ENCODE results near the gene LYSMD1. TPM values are rescaled to one million over a fixed set of nuclear protein-coding genes. Genes with fewer than 3 reads are reported as not detected.
A peak's percentile ranks its signal among the peaks of the same experiment; 100 is the strongest.

The LYSMD1 gene
- total RNA-seq, 2 experiments from 2014 or later, result 4.5 to 4.8 TPM

DNA sequence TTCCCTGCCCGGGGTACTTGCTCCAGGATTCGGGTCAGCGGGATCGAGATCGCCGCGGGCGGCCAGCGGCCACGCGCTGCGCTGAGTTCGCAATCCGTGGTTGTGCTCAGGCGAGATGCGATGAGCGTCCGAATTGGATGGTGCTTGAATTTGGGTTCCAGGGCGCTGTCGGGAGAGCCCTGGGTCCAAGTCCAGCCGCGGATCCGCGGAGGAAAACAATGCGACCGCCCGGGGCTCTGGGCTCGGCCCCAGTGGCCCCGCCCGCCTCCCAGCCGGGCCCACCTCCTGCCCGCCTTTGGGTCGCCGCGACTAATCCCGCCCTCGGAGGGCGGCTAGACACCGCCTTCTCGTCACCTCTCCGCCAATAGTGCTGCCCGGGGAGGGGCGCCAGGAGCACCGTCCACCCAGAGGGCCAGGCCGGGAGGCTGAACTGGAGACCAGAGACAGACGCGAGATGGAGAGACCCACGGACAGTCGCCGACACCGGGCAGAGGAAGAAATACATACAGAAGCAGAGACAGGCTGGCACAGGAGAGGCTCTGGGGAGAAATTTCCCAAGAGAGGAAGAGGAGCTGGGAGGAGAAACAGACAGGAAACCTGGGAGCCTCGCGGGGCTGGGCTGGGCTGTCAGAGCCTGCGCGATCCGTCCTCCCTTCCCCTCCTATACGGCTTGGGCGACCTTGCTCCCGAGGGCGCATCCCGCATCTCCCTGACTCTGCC is 19.1 kb downstream of the LYSMD1 start, which contains the start of gene SEMA6C:
TSS of gene SEMA6C (minus strand) at position 220 of the 720 bp plus-strand sequence. CDS start 4,010 bp downstream, outside the sequence.
- peak; percentile 89 for DNase-seq
- H3K27ac Mint-ChIP-seq, result peak within 1 kb of the TSS; percentile 51
- H3K4me3 Mint-ChIP-seq, result peak within 1 kb of the TSS; percentile 88
- H3K9me3 Mint-ChIP-seq, result no peaks in the 10 kb centered on the region
- H3K27me3 Mint-ChIP-seq (ENCODE audit: low read depth), result no peaks in the 10 kb centered on the region
- intact Hi-C loops (cut with micrococcal nuclease), result loop anchor here (1.0 kb wide), 1 partner anchor 10 kb away; the partner anchor contains the start of gene TNFAIP8L2
- CTCF ChIA-PET, result interaction anchor here (1.4 kb wide), 1 partner anchor 9 kb away, joined by 6 read pairs; no protein-coding TSS in a partner anchor
- no peaks in the 10 kb centered on the region for H3K36me3 Mint-ChIP-seq (ENCODE audit: low read depth)
- peaks cover 6% of the 10 kb centered on the region for H3K4me1 Mint-ChIP-seq (ENCODE audit: low read depth)

DNA sequence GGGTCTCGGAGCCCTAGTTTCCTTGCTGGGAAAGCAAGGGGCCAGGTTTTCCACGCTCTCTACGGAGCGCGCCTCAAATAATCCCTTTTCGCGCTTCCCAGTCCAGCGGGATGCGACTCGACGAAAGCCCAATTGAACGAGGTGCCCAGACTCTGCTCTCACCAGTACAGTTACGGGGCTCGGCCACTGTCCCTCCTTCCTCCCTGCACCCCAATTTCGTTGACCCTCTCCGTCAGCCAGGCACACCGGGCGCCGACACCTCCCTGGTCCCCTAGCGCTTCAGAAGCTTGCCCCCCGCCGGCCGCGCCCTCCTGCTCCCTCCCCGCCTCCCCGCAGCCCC is 19.7 kb downstream of the LYSMD1 start:
- no peak for DNase-seq
- Mint-ChIP-seq H3K4me3 (peak overlapping the region; percentile 88), H3K36me3 (ENCODE audit: low read depth) (no peaks in the 10 kb centered on the region), H3K27ac (no peak overlapping the region), H3K9me3 (no peaks in the 10 kb centered on the region), H3K4me1 (ENCODE audit: low read depth) (peaks cover 6% of the 10 kb centered on the region), H3K27me3 (ENCODE audit: low read depth) (no peaks in the 10 kb centered on the region)
- CTCF ChIA-PET, result no interaction called here
- intact Hi-C loops (cut with micrococcal nuclease), result loop anchor here (1.0 kb wide), 1 partner anchor 10 kb away; the partner anchor contains the start of gene TNFAIP8L2

DNA sequence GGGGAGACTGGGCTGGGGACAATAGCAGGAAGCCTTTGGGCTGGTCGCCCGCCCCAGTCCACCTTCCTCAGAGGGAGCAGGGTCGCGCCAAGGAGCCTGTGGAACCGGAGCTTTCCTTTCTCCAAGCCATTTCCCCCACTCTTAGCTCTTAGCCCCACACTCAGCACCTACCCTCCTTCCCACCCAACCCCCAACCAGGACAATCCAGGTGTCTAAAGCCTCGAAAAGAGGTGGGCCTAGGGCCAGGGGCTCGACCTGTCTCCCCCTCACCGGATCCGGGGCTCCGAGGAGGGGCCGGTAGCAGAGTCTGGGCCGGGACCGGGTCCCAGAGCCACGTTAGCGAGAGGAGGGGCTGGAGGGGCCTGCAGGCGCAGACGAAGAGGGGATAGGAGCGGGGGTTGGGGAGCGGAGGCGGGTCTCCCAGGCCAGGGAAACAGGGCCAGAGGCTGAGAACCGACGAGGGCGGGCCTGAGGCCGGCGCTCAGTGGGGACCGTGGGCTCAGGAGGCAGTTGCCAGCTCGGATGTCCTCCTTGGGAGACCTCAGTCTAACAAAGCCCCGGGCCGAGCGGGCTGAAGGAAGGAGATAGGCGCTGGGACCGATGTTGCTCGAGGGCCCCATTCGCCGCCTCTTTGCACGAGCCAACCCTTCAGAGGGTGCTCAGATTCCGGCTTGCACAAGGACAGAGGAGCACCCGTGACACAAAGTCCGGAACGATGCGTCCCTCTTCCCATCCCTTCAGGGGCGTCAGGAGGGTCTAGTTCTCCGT is 20.2 kb downstream of the LYSMD1 start:
- H3K4me1 Mint-ChIP-seq (ENCODE audit: low read depth), result peaks cover 6% of the 10 kb centered on the region
- peak; percentile 38 for DNase-seq
- intact Hi-C loops (cut with micrococcal nuclease), result loop anchor here (1.0 kb wide), 1 partner anchor 11 kb away; the partner anchor contains the start of gene TNFAIP8L2
- CTCF ChIA-PET, result interaction anchor here (1.3 kb wide), 2 partner anchors 9 to 46 kb away, joined by 4 to 5 read pairs; no protein-coding TSS in a partner anchor
- H3K27ac Mint-ChIP-seq, result no peak overlapping the region
- no peaks in the 10 kb centered on the region for H3K9me3 Mint-ChIP-seq
- no peaks in the 10 kb centered on the region for H3K36me3 Mint-ChIP-seq (ENCODE audit: low read depth)
- H3K4me3 Mint-ChIP-seq, result peak overlapping the region; percentile 88
- no peaks in the 10 kb centered on the region for H3K27me3 Mint-ChIP-seq (ENCODE audit: low read depth)

DNA sequence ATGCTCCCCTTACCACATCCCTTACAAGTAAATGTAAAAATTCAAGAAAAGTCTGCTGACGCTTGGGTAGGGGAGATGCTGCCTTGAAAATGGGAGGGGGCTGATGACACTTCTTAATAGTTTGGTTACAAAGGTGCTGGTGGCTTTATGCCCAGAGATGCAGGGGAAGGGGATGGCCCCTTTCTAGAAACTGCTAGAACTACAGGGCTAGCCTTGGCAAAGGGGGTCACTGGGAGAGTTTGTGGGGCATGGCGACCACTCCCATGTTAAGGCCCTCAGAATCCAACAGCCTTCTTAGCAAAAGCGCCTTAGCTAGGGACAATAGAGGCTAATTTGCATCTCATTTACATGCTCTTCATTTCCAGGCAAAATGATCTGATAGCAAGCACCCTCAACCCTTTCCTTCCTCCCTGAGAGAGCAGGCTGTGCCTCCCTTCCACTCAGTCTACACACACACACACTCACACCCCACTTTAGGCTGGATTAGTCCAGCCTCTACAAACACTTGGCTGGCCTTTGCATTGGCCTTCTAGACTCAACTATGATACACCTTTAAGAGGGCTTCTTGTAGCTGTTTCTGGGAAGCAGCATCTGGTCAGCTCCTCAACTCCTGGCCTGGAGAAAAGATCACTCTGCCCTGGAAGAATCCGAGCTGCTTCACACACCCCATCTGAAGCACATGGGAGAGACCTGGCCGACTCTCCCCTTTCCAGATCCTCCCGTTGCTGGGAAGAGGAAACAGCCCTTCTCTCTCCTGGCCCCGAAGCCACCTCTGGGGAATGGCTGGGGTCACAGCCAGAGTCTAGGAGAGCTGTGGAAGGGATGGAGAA is 21.0 kb downstream of the LYSMD1 start:
- Mint-ChIP-seq H3K4me3 (no peak overlapping the region), H3K4me1 (ENCODE audit: low read depth) (peaks cover 6% of the 10 kb centered on the region), H3K27ac (no peak overlapping the region), H3K9me3 (no peaks in the 10 kb centered on the region), H3K27me3 (ENCODE audit: low read depth) (no peaks in the 10 kb centered on the region), H3K36me3 (ENCODE audit: low read depth) (no peaks in the 10 kb centered on the region)
- no peak for DNase-seq
- intact Hi-C loops (cut with micrococcal nuclease), result no loop called here
- CTCF ChIA-PET, result interaction anchor here (1.3 kb wide), 2 partner anchors 10 to 45 kb away, joined by 4 to 5 read pairs; no protein-coding TSS in a partner anchor

DNA sequence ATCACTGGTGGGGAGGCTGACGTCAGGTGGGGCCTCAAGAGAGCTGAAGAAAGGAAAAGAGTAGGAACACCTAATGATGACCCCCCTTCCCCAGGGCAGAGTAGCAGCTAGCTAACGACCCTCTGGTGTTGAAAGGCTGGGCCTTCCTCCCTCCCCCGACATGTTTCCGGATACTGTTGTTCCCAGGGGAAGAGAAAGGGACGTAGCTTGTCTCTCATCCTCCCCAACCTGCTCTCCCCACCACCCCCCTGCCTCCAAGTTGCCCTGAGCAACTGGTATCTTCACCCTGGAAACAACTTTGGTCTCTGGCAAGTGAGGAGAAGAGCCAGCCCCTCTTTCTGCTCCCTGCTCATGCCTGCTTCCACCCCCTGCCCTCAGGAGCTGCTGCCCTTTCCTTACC is 21.7 kb downstream of the LYSMD1 start:
- Mint-ChIP-seq H3K4me3 (no peak overlapping the region), H3K4me1 (ENCODE audit: low read depth) (peaks cover 6% of the 10 kb centered on the region), H3K9me3 (no peaks in the 10 kb centered on the region), H3K27ac (no peak overlapping the region), H3K36me3 (ENCODE audit: low read depth) (no peaks in the 10 kb centered on the region), H3K27me3 (ENCODE audit: low read depth) (no peaks in the 10 kb centered on the region)
- DNase-seq, result no peak
- intact Hi-C loops (cut with micrococcal nuclease), result no loop called here
- CTCF ChIA-PET, result interaction anchor here (1.3 kb wide), 1 partner anchor 11 kb away, joined by 5 read pairs; no protein-coding TSS in a partner anchor

DNA sequence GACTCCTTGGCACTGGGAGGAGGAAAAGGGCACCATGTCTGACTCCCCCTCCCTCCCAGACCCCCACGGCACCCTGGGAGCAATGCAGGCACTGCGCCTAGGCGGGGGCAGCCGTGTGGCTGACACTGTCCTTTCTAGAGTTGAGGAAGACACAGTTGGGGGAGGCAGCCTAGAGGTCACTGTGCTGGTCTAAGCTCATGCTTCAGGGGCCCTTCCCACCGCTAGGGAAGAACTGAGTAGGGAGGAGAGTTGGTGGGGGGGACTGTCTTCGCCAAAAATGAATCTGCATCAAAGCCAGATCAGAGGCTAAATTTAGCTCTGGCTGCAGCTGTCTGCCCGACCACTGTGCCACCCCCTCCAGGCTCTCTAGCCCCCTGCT is 22.7 kb downstream of the LYSMD1 start:
- Mint-ChIP-seq H3K4me3 (no peak overlapping the region), H3K36me3 (ENCODE audit: low read depth) (no peaks in the 10 kb centered on the region)
- CTCF ChIA-PET, result interaction anchor here (1.0 to 2.0 kb wide), 2 partner anchors 12 to 30 kb away, joined by 3 to 6 read pairs; no protein-coding TSS in a partner anchor

DNA sequence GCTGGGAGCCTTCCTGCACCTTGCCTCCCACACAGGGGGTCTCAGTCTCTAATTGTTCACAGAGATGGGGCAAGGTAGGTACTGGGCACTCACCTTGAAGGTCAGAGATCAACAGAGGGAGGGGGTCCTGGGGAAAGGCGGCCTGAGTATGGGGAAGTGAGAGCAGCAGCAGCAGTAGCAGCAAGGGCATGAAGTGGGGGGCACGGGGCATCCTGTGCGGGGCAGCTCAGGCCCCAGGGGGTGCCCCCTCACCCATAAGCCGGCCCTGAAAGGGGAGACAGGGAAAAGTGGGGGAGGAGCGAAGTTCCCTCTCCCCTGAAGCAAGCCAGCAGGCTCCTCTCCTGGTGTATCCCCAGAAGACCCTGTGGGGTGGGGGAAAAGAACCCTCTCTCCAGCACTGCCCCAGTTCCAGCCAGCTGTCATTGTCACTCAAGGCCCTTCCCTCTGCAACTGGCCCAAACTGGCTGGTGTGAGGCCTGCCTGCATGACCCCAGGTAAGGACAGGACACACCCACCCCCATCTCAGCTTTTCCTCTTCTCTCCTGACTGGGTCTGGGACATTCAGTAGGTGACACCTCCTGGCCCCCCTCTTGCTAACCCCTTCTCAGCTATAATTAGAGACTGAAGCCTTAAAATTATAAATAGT is 23.2 kb downstream of the LYSMD1 start:
- Mint-ChIP-seq H3K4me1 (ENCODE audit: low read depth) (peaks cover 6% of the 10 kb centered on the region), H3K4me3 (no peak overlapping the region), H3K27ac (no peak overlapping the region), H3K9me3 (no peaks in the 10 kb centered on the region), H3K36me3 (ENCODE audit: low read depth) (no peaks in the 10 kb centered on the region), H3K27me3 (ENCODE audit: low read depth) (no peaks in the 10 kb centered on the region)
- intact Hi-C loops (cut with micrococcal nuclease), result no loop called here
- CTCF ChIA-PET, result interaction anchor here (1.0 to 2.0 kb wide), 3 partner anchors 13 to 41 kb away, joined by 3 to 14 read pairs (median 6); no protein-coding TSS in a partner anchor
- no peak for DNase-seq

More for the DNA sequence above, 22.7 kb downstream of the LYSMD1 start:
- no peak overlapping the region for H3K27ac Mint-ChIP-seq
- no peak for DNase-seq
- H3K9me3 Mint-ChIP-seq, result no peaks in the 10 kb centered on the region
- no peaks in the 10 kb centered on the region for H3K27me3 Mint-ChIP-seq (ENCODE audit: low read depth)
- peaks cover 6% of the 10 kb centered on the region for H3K4me1 Mint-ChIP-seq (ENCODE audit: low read depth)
- intact Hi-C loops (cut with micrococcal nuclease), result no loop called here

DNA sequence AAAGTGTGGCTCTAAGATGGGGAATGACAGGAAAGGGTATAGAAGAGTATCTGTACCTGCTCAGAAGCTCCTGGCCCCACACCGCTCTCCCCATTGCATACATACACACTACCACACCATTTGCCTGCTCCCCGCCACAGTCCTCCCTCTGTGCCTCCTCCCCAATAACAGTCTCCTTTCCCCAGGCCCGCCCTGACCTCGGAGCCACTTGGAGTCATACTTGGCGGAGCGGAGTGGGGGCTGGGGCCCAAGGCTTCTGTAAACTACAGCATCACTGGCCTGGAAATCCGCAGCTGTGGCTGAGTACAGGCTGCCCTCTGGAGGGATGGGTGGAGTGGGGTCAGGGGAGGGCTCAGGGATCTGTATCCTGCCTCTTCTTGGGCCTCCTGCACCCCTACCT is 27.9 kb downstream of the LYSMD1 start:
- H3K9me3 Mint-ChIP-seq, result no peaks in the 10 kb centered on the region
- intact Hi-C loops (cut with micrococcal nuclease), result no loop called here
- CTCF ChIA-PET, result interaction anchor here (0.6 kb wide), 1 partner anchor 248 kb away, joined by 4 read pairs; no protein-coding TSS in a partner anchor

DNA sequence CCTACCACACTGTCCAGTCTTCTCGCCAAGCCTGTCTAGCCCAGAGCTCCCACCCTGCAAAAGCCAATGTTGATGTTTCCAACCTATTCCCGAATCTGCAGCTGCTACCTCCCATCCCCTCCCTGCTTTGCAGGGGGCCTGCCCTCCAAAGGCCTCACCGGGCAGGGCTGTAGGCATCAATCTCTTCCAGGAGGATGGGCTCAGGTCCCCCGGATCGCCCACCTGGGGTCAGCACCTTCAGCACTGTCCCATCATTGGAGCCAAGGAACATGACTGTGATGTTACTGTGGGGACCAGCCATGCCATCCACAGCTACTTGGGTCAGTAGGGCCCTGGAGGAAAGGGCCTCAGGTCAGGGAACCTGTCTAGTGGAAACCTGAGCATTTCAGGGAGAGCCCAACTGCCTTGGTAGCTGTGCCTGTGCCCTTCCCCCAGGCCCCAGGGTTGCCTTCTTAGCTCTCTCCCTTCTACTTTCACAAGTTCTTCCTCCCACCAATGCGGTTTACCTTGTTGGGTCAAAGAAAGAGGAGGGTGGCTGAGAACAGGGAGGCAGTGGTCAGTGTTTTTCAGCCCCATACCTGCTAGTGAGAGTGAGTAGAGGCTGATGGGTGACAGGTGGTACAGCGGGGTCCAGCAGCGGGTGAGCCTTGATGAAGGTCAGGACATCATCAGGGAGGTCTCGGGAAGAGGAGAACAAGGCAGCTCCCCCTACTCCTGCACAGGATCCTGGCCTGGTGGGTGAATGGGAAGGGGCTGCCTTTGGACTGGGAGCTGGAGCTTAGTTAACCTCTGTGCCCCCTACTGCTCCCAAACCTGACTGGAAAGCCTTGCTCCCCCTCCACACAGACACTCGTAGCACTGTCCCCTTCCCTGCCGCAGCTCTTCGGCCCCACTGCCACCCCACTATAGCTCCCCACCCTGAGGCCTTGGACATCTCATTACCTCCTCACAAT is 30.0 kb downstream of the LYSMD1 start:
- peaks cover 8% of the 10 kb centered on the region for H3K4me1 Mint-ChIP-seq (ENCODE audit: low read depth)

More for the DNA sequence above, 27.9 kb downstream of the LYSMD1 start:
- no peak overlapping the region for H3K4me3 Mint-ChIP-seq
- no peaks in the 10 kb centered on the region for H3K4me1 Mint-ChIP-seq (ENCODE audit: low read depth)
- no peaks in the 10 kb centered on the region for H3K27me3 Mint-ChIP-seq (ENCODE audit: low read depth)
- no peak for DNase-seq
- no peaks in the 10 kb centered on the region for H3K36me3 Mint-ChIP-seq (ENCODE audit: low read depth)
- H3K27ac Mint-ChIP-seq, result no peak overlapping the region

DNA sequence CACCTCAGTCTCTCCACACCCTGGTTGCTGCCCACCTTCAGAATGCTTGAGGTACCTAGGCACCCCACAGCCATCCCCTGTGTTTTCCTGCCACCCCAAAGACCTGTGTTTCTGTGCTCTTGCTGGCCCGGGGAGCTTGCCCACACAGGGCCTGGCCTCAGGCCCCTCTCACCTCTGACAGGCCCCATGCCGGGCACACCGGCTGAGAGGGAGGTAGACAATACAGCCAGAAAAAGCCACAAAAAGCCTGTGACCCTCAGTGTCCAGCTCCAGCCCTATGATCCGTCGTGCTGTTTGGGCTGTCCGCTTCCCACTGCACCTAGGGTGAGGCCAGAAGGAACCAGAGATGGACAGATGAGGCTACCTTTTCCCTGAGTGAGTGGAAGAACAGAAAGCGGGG is 30.7 kb downstream of the LYSMD1 start:
- peaks cover 8% of the 10 kb centered on the region for H3K4me1 Mint-ChIP-seq (ENCODE audit: low read depth)
- H3K36me3 Mint-ChIP-seq (ENCODE audit: low read depth), result no peaks in the 10 kb centered on the region
- CTCF ChIA-PET, result interaction anchor here (1.3 kb wide), 1 partner anchor 19 kb away, joined by 3 read pairs; no protein-coding TSS in a partner anchor
- no peaks in the 10 kb centered on the region for H3K9me3 Mint-ChIP-seq
- H3K27ac Mint-ChIP-seq, result no peak overlapping the region
- intact Hi-C loops (cut with micrococcal nuclease), result no loop called here
- no peak for DNase-seq
- H3K4me3 Mint-ChIP-seq, result no peak overlapping the region
- H3K27me3 Mint-ChIP-seq (ENCODE audit: low read depth), result no peaks in the 10 kb centered on the region

More for the DNA sequence above, 30.0 kb downstream of the LYSMD1 start:
- H3K36me3 Mint-ChIP-seq (ENCODE audit: low read depth), result no peaks in the 10 kb centered on the region
- no peaks in the 10 kb centered on the region for H3K27me3 Mint-ChIP-seq (ENCODE audit: low read depth)
- no peaks in the 10 kb centered on the region for H3K9me3 Mint-ChIP-seq
- no peak for DNase-seq
- CTCF ChIA-PET, result interaction anchor here (1.1 to 1.3 kb wide), 2 partner anchors 18 to 22 kb away, joined by 3 read pairs; no protein-coding TSS in a partner anchor
- H3K4me3 Mint-ChIP-seq, result no peak overlapping the region
- no peak overlapping the region for H3K27ac Mint-ChIP-seq
- intact Hi-C loops (cut with micrococcal nuclease), result no loop called here
